COLO829 (cell line): ENCODE measurements around the gene KCNK18.

Source experiments
- DNase-seq: peaks from one replicate; pipeline ENCODE4 v3.0.0; 2012; ENCODE audit warnings: low spot score

KCNK18 gene

GRCh38 chr10:117197189-117197588 is at the start of gene KCNK18:
TSS of gene KCNK18 (plus strand) at chr10:117197489. CDS start at chr10:117197489, 0 bp downstream.
- DNase-seq: no peak

GRCh38 chr10:117148284-117148683 is 49.0 kb upstream of the KCNK18 start:
- no peak for DNase-seq

GRCh38 chr10:117152668-117153067 is 44.6 kb upstream of the KCNK18 start:
- no peak for DNase-seq

- no peak for DNase-seq
Observed at GRCh38 chr10:117158297-117158696, 39.0 kb upstream of the KCNK18 start.

- DNase-seq: no peak
Observed at GRCh38 chr10:117159390-117159789, 37.9 kb upstream of the KCNK18 start.

GRCh38 chr10:117160567-117160966 is 36.7 kb upstream of the KCNK18 start:
- no peak for DNase-seq

GRCh38 chr10:117161386-117162033 is 35.8 kb upstream of the KCNK18 start:
- no peak for DNase-seq

GRCh38 chr10:117162093-117163060 is 34.9 kb upstream of the KCNK18 start:
- no peak for DNase-seq

- no peak for DNase-seq
Observed at GRCh38 chr10:117163061-117163953, 34.0 kb upstream of the KCNK18 start.

- no peak for DNase-seq
Observed at GRCh38 chr10:117163954-117164548, 33.2 kb upstream of the KCNK18 start.

- no peak for DNase-seq
Observed at GRCh38 chr10:117164592-117165537, 32.4 kb upstream of the KCNK18 start.

GRCh38 chr10:117165538-117166417 is 31.5 kb upstream of the KCNK18 start:
- DNase-seq: peak; percentile 74

- DNase-seq: no peak
Observed at GRCh38 chr10:117166418-117167345, 30.6 kb upstream of the KCNK18 start.

GRCh38 chr10:117167346-117167788 is 29.9 kb upstream of the KCNK18 start:
- no peak for DNase-seq

GRCh38 chr10:117167789-117168674 is 29.3 kb upstream of the KCNK18 start:
- DNase-seq: peak; percentile 26

GRCh38 chr10:117168729-117169128 is 28.6 kb upstream of the KCNK18 start:
- no peak for DNase-seq

- no peak for DNase-seq
Observed at GRCh38 chr10:117169480-117169879, 27.8 kb upstream of the KCNK18 start.
